HFF-Myc (cell line): ENCODE results near the gene PTPRN2.

Experiments
- DNase-seq: peaks from one replicate; pipeline ENCODE4 v3.0.0-alpha.2; 2011; ENCODE audit warnings: low read depth; ENCODE audit errors: extremely low read depth
- H3K4me3 ChIP-seq: replicated peaks from 2 replicates; pipeline ENCODE4 v1.5.1; 2011; ENCODE audit warnings: low read depth, mild to moderate bottlenecking, control low read depth, low read length
- TF ChIP-seq, protein P1 (sequence below): IDR thresholded peaks from 2 replicates; pipeline ENCODE4 v1.5.1; 2012; ENCODE audit warnings: mild to moderate bottlenecking, low read depth, low read length, control low read depth; ENCODE audit errors: missing control alignments

Gene PTPRN2

GRCh38 chr7:158268816-158269535 lies 318.6 kb downstream of the PTPRN2 start:
- no peak for DNase-seq
- H3K4me3 ChIP-seq, result no peak overlapping the region
- TF ChIP-seq, protein P1, sequence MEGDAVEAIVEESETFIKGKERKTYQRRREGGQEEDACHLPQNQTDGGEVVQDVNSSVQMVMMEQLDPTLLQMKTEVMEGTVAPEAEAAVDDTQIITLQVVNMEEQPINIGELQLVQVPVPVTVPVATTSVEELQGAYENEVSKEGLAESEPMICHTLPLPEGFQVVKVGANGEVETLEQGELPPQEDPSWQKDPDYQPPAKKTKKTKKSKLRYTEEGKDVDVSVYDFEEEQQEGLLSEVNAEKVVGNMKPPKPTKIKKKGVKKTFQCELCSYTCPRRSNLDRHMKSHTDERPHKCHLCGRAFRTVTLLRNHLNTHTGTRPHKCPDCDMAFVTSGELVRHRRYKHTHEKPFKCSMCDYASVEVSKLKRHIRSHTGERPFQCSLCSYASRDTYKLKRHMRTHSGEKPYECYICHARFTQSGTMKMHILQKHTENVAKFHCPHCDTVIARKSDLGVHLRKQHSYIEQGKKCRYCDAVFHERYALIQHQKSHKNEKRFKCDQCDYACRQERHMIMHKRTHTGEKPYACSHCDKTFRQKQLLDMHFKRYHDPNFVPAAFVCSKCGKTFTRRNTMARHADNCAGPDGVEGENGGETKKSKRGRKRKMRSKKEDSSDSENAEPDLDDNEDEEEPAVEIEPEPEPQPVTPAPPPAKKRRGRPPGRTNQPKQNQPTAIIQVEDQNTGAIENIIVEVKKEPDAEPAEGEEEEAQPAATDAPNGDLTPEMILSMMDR, result no peak

DNA sequence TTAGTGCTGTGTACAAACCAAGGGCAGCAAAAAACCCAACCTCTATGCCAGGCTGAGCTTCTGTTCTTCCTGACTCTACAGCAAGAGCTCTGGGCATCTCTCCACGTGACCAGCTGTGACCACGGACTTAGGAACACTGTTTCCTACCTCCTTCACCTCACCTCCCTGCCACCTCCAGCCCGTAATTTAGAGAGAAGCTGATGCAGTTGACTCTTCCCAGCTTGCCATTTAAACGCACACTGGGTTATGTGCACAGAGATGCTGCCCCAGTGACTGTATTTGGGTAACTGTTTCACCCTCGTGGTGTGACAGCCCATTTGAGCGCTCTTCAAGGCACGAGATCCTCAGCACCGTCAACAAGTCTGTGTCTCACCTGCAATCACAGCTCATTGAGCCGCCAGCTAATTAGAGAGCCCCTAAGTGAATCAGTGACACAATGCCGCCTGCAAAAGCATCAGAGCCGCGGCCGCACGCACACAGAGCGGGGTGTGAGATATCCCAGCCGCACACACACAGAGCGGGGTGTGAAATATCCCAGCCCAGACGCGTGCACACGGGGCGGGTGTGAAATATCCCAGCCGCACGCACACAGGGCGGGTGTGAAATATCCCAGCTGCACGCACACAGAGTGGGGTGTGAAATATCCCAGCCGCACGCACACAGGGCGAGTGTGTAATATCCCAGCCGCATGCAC lies 319.7 kb downstream of the PTPRN2 start:
- TF ChIP-seq, protein P1, result no peak
- H3K4me3 ChIP-seq, result no peak overlapping the region
- DNase-seq, result no peak

- H3K4me3 ChIP-seq, result no peak overlapping the region
- TF ChIP-seq, protein P1, result no peak
- no peak for DNase-seq
Observed at GRCh38 chr7:158266817-158267741, 320.5 kb downstream of the PTPRN2 start.

DNA sequence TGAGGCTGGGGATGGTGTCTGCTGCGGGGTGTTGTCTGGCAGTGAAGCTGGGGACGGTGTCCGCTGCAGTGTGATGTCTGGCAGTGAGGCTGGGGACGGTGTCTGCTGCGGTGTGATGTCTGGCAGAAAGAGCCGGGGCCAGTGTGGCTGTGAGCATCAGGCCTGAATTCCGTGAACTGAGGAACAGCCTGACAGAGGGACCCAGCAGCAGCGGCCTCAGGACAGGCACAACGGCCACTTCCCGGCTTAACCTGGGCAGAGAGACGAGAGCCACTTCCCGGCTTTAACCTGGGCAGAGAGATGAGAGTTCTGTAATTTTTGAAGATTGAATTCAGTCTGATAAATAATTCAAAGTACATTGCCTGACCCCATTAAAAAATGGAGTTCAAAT lies 321.2 kb downstream of the PTPRN2 start:
- no peak overlapping the region for H3K4me3 ChIP-seq
- DNase-seq, result no peak
- TF ChIP-seq, protein P1, result no peak

DNA sequence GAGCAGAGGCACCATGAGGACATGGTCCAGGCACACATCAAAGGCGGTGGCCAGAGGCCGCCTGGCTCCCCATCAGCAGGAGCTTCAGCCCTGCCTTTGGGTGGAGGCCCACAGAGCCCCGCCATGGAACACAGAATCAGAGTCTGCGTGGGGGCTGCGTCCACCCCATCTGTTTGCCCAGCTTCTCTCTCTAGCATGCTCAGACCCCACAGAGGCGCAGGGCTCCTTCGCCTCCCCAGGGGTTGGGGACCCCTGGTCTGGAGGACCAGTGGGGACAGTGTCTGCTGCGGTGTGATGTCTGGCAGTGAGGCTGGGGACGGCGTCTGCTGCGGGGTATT lies 321.9 kb downstream of the PTPRN2 start:
- H3K4me3 ChIP-seq, result no peak overlapping the region
- TF ChIP-seq, protein P1, result no peak
- DNase-seq, result no peak

- H3K4me3 ChIP-seq, result no peak overlapping the region
- DNase-seq, result no peak
- TF ChIP-seq, protein P1, result no peak
Observed at GRCh38 chr7:158264881-158265742, 322.5 kb downstream of the PTPRN2 start.
